Inflammatory macrophage treated with lipopolysaccharide for 1 hour (primary cell): ENCODE data around the gene ACVR2B.

ENCODE experiments used
- DNase-seq, 2 donors: peaks; one replicate each; pipeline ENCODE4 v3.0.0-alpha.2; 2020 to 2022

ACVR2B gene

DNA sequence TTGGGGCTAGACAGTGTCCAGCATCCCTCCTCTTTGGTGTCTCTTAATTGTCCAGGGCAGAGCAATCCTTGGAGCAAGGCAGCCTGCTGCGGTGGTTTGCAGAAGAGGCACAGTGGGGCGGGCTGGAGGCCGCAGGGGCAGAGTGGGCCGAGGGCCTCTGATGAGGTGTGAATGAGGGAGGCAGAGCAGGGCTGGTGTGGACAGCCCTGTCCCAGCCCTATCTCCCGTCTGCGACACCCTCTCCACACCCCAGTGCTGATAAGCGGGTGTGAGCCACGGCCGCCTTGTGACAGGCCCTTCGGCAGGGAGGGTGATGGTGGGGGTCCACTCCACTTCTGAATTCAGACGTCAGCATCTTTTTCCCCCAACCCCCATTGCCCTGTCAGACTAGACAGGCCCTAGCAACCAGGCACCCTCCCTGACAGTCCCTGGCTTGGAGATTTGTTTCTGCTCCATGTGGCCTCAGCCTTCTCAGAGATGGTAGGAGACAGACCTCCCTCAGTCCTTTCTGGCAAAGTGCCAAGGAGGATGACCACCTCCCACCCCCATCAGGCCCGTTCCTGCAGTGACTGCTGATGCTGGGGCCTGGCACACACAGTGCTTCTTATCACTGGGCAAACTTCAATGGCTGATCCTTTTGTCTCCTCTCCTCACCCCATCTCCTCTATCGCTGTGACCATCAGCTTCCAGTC, 79.7 kb downstream of the ACVR2B start:
- no peak for DNase-seq

DNA sequence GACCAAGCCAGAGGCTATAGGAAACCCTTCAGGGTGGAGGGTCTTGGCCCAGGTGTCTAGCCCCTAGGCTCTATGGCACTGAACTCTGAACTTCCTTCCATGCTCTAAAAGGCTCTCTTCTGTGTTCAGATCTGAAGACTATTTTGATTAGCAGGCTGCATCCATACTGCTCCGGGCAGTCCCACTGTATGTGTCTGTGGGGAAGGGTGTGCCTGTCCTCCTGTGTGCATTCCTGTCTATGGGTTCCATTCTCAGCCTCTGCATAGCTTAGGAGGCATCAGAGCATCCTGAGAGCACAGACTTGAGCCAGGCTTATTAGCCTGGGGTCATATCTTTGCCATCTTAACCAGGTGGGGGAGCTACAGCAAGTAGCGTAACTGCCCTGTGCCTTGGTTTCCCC, 80.5 kb downstream of the ACVR2B start:
- DNase-seq, result no peak

DNA sequence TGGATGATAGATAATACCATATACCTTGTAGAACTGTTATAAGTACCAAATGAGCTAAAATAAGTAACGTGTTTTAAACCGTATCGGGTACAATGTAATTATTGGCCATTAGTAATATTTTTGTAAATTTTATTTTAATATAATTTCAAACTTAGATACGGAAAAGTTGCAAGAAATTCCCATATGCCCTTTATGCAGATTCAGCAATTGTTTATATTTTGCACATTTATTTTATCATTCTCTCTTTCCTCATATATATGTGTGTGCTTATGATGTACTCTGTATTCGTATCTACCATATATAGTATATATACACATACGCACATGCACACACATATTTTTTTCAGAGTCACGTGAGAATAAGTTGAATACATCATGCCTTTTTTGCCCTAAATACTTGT, 80.9 kb downstream of the ACVR2B start:
- DNase-seq, result no peak

GRCh38 chr3:38536671-38537070, 83.0 kb downstream of the ACVR2B start:
- DNase-seq, result no peak

- no peak for DNase-seq
These were observed 85.2 kb downstream of the ACVR2B start for GRCh38 chr3:38538773-38539353.

GRCh38 chr3:38541806-38542205, 88.1 kb downstream of the ACVR2B start:
- no peak for DNase-seq
